Measurements from ENCODE around the gene MIPEP.
"Not testable (repeated sequence)": the region's sequence is repeated elsewhere in the genome, so short reads cannot be mapped to it uniquely, and the experiment has no call there.

The MIPEP gene

GRCh38 chr13:23884361-23884760 lies 4.8 kb downstream of the MIPEP start:
- DNase-seq: not testable (repeated sequence)

GRCh38 chr13:23883255-23883654 lies 5.9 kb downstream of the MIPEP start:
- no peak for DNase-seq

- DNase-seq: not testable (repeated sequence)
These were observed 7.8 kb downstream of the MIPEP start for GRCh38 chr13:23881402-23881800.

- DNase-seq: not testable (repeated sequence)
These were observed 8.5 kb downstream of the MIPEP start for GRCh38 chr13:23880493-23881401.

GRCh38 chr13:23877286-23877685 lies 11.9 kb downstream of the MIPEP start:
- no peak for DNase-seq

- peak in 2 of 3 donors; percentile 3 to 7 for DNase-seq
These were observed 12.9 kb downstream of the MIPEP start for GRCh38 chr13:23876265-23876664.

- DNase-seq: peak; percentile 10 to 55 (median 50)
These were observed 17.5 kb downstream of the MIPEP start for GRCh38 chr13:23871616-23872220.

GRCh38 chr13:23870356-23871140 lies 18.7 kb downstream of the MIPEP start:
- no peak for DNase-seq

- DNase-seq: no peak
These were observed 20.7 kb downstream of the MIPEP start for GRCh38 chr13:23868521-23868920.

- DNase-seq: no peak
These were observed 22.1 kb downstream of the MIPEP start for GRCh38 chr13:23867027-23867491.

GRCh38 chr13:23866420-23867026 lies 22.7 kb downstream of the MIPEP start:
- no peak for DNase-seq

- DNase-seq: no peak
These were observed 23.3 kb downstream of the MIPEP start for GRCh38 chr13:23865906-23866305.

- no peak for DNase-seq
These were observed 24.2 kb downstream of the MIPEP start for GRCh38 chr13:23865026-23865425.

- no peak for DNase-seq
These were observed 27.9 kb downstream of the MIPEP start for GRCh38 chr13:23861310-23861709.

- no peak for DNase-seq
These were observed 29.3 kb downstream of the MIPEP start for GRCh38 chr13:23859904-23860303.

GRCh38 chr13:23859455-23859854 lies 29.7 kb downstream of the MIPEP start:
- no peak for DNase-seq

- no peak for DNase-seq
These were observed 30.7 kb downstream of the MIPEP start for GRCh38 chr13:23858546-23858945.

GRCh38 chr13:23856008-23856750 lies 33.0 kb downstream of the MIPEP start:
- no peak for DNase-seq

GRCh38 chr13:23855360-23855759 lies 33.8 kb downstream of the MIPEP start:
- no peak for DNase-seq

- no peak for DNase-seq
These were observed 36.8 kb downstream of the MIPEP start for GRCh38 chr13:23852351-23852750.

- DNase-seq: no peak
These were observed 38.1 kb downstream of the MIPEP start for GRCh38 chr13:23851106-23851505.

GRCh38 chr13:23850134-23850533 lies 39.1 kb downstream of the MIPEP start:
- DNase-seq: no peak
